ENCODE data around the gene TXNIP.

Gene TXNIP

DNA sequence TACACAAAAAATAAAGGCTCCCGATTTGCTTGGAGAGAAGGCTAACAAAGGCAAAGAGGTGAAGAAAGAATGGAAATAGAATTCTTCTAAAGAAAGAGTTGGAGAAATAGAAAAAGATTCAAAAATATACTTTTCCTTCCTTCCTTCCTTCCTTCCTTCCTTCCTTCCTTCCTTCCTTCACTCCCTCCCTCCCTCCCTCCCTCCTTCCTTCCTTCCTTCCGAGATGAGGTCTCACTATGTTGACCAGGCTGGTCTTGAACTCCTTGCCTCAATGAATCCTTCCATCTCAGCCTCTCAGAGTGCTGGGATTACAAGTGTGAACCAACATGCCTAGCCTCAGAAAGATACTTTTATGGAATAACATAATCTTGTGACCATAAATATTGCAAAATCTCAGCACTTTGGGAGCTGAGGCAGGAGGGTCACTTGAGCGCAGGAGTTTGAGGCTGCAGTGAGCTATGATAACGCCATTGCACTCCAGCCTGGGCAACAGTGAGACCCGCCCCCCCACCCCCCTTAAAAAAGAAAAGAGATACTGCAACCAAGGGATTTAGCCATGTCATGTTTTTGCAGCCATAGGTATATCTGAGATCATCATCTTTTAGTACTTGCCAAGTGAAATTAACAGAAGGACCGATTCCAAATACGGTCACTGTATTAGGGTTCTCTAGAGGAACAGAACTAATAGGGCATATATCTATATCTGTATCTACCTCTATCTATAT lies 26.2 kb upstream of the TXNIP start:
- Histone ChIP-seq H3K27me3 (replicated peaks; ENCODE audit: control insufficient read depth, insufficient read depth, low read length) (peaks cover 11% of the 10 kb centered on the region), H3K36me3 (ENCODE audit: control insufficient read depth, insufficient read depth, low read length, severe bottlenecking) (no peaks in the 10 kb centered on the region), H3K9me3 (ENCODE audit: control insufficient read depth, low read length) (no peaks in the 10 kb centered on the region), H3K4me1 (ENCODE audit: control insufficient read depth, insufficient read depth, low read length) (no peaks in the 10 kb centered on the region), H3K4me3 (ENCODE audit: low read length) (no peak overlapping the region), H3K9ac (ENCODE audit: low read length) (no peak overlapping the region)
- DNase-seq (ENCODE audit: low read depth): no peak

DNA sequence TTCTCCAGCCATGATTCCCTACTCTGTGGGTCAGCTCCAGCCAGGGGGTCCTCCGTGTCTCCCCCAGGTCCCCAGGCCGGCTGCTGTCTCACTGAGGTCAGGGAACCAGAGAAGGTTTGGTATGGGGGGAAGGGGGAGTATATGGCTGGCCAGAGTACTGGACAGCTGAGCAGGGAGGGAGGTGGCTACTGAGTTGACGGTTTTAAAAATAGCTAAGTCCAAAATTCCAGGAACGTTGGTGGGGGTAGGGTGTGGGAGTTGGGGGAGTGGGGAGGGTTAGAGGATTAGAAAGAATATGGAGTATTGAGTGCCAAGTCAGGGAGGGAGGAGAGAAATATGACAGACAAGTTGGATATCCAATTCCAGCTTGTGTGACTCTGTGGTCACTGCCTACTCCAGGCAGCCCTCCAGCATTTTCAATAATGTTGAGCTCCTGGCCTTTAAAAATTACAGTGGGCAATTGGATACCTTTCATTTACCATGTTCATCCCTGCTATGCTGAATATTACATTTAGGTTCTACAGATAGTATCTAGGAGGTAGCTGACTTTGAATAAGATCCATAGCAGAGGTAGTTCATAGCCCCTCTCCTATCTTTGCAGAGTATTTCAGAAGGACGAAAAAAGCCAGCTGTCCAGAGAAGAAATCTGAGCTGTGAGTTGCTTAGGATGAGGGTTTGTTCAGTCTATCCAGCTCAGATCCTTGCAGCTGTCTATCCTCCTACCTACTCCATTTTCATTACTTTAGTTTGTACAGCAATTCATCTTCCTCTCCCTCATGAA lies 25.4 kb upstream of the TXNIP start, which contains the start of gene HJV:
Gene HJV (minus strand): TSS at position 114 of the 781 bp plus-strand sequence. CDS start 1,504 bp downstream, outside the sequence.
- no peak within 1 kb of the TSS for H3K4me3 ChIP-seq (ENCODE audit: low read length)
- DNase-seq (ENCODE audit: low read depth): no peak

DNA sequence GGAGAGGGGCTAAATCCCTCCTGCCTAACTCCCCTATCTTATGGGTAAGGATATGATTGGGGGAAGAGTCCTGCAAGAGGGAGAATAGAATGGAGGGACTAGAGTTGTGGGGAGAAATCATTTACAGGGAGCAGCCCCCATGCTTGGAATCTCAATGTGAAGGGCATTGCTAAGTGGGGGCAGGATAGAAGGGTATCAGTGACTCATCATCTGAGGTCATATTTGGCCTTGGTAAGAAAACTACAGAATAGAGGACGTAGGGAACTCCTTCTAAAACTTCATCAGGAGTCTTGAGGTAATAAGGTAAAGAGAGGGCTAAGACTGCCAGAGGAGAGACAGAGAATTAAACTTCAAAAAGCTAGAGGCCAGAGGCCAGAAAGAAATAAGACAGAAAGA lies 24.7 kb upstream of the TXNIP start:
- peaks cover 11% of the 10 kb centered on the region for H3K27me3 ChIP-seq (replicated peaks; ENCODE audit: control insufficient read depth, insufficient read depth, low read length)

More for the DNA sequence above, 25.4 kb upstream of the TXNIP start, which contains the start of gene HJV:
- no peak within 1 kb of the TSS for H3K9ac ChIP-seq (ENCODE audit: low read length)
- no peaks in the 10 kb centered on the region for H3K4me1 ChIP-seq (ENCODE audit: control insufficient read depth, insufficient read depth, low read length)
- no peaks in the 10 kb centered on the region for H3K9me3 ChIP-seq (ENCODE audit: control insufficient read depth, low read length)
- H3K36me3 ChIP-seq (ENCODE audit: control insufficient read depth, insufficient read depth, low read length, severe bottlenecking): no peaks in the 10 kb centered on the region
- peaks cover 11% of the 10 kb centered on the region for H3K27me3 ChIP-seq (replicated peaks; ENCODE audit: control insufficient read depth, insufficient read depth, low read length)

DNA sequence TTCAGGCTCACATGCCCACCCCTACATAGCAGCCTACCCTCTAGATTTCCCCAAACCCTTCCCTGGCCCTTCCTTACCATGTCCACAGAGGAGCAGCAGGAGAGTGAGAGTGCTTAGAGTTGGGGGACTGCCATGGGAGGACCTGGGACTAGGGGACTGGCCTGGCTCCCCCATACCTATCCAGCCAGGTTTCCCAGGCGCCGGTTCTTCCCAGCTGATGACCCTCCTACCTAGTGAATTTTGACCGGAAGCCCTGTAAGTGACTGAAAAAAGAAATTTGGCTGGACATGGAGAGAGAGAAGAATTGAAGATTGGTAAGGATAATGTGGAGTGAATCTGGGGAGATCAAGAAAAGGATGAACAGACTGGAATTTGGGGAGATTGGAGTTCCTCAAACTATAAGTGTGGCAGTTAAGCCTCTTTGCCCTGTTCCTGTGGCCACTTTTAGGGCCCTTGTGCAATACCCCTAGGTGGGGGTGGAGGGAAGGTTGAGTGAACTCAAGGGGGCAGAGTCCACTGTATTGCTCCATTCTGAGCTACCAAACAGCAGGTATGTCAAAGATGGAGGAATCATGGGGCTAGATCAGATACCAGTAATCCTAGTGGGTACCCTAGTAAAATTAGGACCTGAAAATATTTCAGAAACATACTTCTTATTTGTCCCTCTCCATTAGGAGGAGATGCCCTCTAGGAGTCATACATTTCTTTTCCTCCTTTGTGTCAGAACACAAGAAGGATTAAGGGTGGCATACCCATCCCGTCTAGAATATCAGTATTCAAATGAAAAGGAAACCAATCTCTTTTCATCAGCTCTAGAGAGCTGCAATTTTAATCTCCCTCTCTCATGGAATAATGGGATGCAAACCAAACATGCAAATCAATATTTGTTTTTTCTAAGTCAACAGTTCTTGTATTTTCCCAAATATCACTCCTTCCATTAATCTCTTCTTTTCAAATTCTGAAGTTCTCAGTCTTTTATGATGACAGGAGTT lies 24.0 kb upstream of the TXNIP start:
- no peak for DNase-seq (ENCODE audit: low read depth)
- Histone ChIP-seq H3K4me3 (ENCODE audit: low read length) (no peak overlapping the region), H3K9ac (ENCODE audit: low read length) (no peak overlapping the region), H3K4me1 (ENCODE audit: control insufficient read depth, insufficient read depth, low read length) (no peaks in the 10 kb centered on the region), H3K36me3 (ENCODE audit: control insufficient read depth, insufficient read depth, low read length, severe bottlenecking) (no peaks in the 10 kb centered on the region), H3K27me3 (replicated peaks; ENCODE audit: control insufficient read depth, insufficient read depth, low read length) (peaks cover 11% of the 10 kb centered on the region), H3K9me3 (ENCODE audit: control insufficient read depth, low read length) (no peaks in the 10 kb centered on the region)

More for the DNA sequence above, 24.7 kb upstream of the TXNIP start:
- Histone ChIP-seq H3K9ac (ENCODE audit: low read length) (no peak overlapping the region), H3K4me1 (ENCODE audit: control insufficient read depth, insufficient read depth, low read length) (no peaks in the 10 kb centered on the region), H3K9me3 (ENCODE audit: control insufficient read depth, low read length) (no peaks in the 10 kb centered on the region), H3K36me3 (ENCODE audit: control insufficient read depth, insufficient read depth, low read length, severe bottlenecking) (no peaks in the 10 kb centered on the region), H3K4me3 (ENCODE audit: low read length) (no peak overlapping the region)
- no peak for DNase-seq (ENCODE audit: low read depth)

DNA sequence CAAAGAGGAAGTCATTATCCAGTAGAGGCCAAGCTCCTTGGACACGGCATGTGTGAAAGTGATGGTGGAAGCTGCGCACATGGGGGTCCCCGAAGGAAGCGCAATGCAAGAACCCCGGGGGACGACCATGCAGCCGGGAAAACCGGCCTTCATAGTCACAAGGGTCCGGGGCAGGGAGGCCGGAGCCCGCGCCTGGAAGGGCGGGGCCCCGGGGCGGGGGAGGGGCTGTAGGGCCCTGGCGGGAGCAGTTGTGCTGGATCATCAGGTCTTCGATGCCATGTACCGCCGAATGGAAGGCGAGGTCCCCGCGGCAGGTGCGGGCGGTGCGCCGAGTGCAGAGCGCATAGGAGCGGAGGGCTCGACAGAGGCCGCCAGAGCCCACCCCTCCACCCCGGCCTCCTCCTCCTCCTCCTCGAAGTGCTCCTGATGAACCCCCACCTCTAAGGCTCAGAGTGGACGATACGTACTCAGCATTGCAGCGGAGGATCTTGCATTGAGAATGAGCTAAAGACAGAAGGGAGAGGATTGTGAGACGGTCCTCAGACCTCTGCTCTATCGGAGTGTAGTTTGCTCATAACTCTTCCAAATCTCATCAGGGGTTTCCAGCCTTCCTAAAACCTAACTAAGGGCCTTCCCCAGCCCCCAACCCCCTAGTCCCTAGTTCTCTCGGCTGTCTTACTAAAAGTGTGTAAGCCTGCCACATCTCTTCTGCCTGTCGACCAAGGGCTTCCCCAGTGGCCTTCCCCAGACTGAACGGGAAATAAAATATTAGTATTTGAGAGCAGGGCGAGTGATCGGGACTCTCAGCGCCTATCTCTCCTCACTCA lies 23.1 kb upstream of the TXNIP start:
- Histone ChIP-seq H3K27me3 (replicated peaks; ENCODE audit: control insufficient read depth, insufficient read depth, low read length) (peaks cover 11% of the 10 kb centered on the region), H3K4me1 (ENCODE audit: control insufficient read depth, insufficient read depth, low read length) (no peaks in the 10 kb centered on the region), H3K9me3 (ENCODE audit: control insufficient read depth, low read length) (no peaks in the 10 kb centered on the region), H3K9ac (ENCODE audit: low read length) (no peak overlapping the region), H3K4me3 (ENCODE audit: low read length) (peak overlapping the region; percentile 29), H3K36me3 (ENCODE audit: control insufficient read depth, insufficient read depth, low read length, severe bottlenecking) (no peaks in the 10 kb centered on the region)
- no peak for DNase-seq (ENCODE audit: low read depth)

DNA sequence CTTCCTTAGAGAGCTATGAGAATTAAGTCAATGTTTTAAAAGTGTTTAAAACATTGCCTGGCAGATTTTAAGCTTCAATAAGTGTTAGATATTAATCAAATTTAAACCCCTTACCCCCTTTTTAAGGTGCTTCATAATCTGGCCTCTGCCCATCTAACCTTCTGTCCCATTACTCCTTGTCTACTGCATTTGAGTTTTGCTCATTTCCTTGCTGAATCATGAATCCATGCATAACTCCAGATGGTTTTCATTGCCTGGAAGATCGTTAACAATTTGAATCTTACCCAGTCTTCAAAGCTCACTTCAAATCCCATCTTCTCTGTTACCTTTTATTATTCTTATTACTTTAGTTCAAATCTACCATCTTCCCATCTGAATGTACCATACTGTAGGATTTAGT lies 20.5 kb upstream of the TXNIP start:
- peak; percentile 63 for DNase-seq (ENCODE audit: low read depth)
- peaks cover 11% of the 10 kb centered on the region for H3K27me3 ChIP-seq (replicated peaks; ENCODE audit: control insufficient read depth, insufficient read depth, low read length)
- H3K9ac ChIP-seq (ENCODE audit: low read length): no peak overlapping the region
- H3K36me3 ChIP-seq (ENCODE audit: control insufficient read depth, insufficient read depth, low read length, severe bottlenecking): no peaks in the 10 kb centered on the region
- H3K4me3 ChIP-seq (ENCODE audit: low read length): no peak overlapping the region
- H3K9me3 ChIP-seq (ENCODE audit: control insufficient read depth, low read length): no peaks in the 10 kb centered on the region
- H3K4me1 ChIP-seq (ENCODE audit: control insufficient read depth, insufficient read depth, low read length): peaks cover 2% of the 10 kb centered on the region

DNA sequence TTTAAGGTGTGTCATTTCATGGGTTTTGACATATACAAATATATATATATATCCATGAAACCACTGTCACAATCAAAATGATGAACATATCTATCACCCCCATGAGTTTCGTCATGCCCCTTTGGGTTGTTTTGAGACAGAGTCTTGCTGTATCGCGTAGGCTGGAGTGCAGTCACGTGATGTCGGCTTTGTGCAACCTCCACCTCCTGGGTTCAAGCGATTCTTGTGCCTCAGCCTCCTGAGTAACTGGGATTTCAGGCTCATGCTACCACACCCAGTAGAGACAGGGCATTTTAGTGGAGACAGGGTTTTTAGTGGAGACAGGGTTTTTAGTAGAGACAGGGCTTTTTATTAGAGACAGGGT lies 17.2 kb upstream of the TXNIP start:
- peaks cover 8% of the 10 kb centered on the region for H3K4me1 ChIP-seq (ENCODE audit: control insufficient read depth, insufficient read depth, low read length)
- DNase-seq (ENCODE audit: low read depth): no peak
- no peaks in the 10 kb centered on the region for H3K36me3 ChIP-seq (ENCODE audit: control insufficient read depth, insufficient read depth, low read length, severe bottlenecking)
- H3K9me3 ChIP-seq (ENCODE audit: control insufficient read depth, low read length): no peaks in the 10 kb centered on the region
- no peak overlapping the region for H3K4me3 ChIP-seq (ENCODE audit: low read length)
- no peak overlapping the region for H3K9ac ChIP-seq (ENCODE audit: low read length)
- H3K27me3 ChIP-seq (replicated peaks; ENCODE audit: control insufficient read depth, insufficient read depth, low read length): no peaks in the 10 kb centered on the region

DNA sequence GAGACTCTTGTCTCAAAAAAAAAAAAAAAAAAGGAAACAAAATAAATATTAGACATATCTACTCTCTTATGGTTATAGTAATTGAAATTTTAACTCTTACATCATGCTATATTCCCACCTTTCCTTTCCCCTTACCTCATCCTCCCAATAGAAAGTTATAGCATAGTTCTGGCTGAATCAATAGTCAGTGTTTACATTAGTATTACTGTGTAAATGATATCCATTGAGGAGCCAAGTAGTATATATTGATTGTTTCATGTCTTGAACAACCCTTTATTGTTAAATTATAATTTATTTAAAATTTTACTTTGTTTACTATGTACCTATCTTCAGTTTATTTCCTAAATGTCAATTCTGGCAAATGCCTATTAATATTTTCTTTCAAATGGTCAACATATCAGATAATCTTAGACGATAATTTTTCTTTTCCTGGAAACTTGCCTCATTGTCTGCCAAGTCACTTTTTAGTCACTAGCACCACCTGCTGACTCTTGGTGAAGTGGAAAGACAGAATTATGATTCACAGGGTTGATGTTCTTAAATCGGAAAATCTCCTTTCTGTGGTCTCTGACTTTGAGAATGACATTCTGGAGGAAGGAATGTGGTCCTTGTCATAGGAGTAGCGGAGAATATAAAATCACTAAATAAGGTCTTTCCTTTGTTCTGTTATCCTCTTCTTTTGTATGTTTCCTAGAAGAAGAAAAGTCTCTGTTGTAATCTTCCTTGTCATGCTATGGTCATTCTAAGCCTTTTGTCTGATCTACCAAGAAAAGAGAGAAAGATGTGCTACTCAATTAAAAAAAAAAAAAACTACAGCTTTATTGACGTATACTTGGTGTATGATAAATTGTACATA lies 16.6 kb upstream of the TXNIP start:
- H3K27me3 ChIP-seq (replicated peaks; ENCODE audit: control insufficient read depth, insufficient read depth, low read length): no peaks in the 10 kb centered on the region
- no peak overlapping the region for H3K9ac ChIP-seq (ENCODE audit: low read length)
- H3K4me3 ChIP-seq (ENCODE audit: low read length): no peak overlapping the region
- peaks cover 8% of the 10 kb centered on the region for H3K4me1 ChIP-seq (ENCODE audit: control insufficient read depth, insufficient read depth, low read length)
- peak; percentile 92 for DNase-seq (ENCODE audit: low read depth)
- no peaks in the 10 kb centered on the region for H3K9me3 ChIP-seq (ENCODE audit: control insufficient read depth, low read length)
- no peaks in the 10 kb centered on the region for H3K36me3 ChIP-seq (ENCODE audit: control insufficient read depth, insufficient read depth, low read length, severe bottlenecking)

DNA sequence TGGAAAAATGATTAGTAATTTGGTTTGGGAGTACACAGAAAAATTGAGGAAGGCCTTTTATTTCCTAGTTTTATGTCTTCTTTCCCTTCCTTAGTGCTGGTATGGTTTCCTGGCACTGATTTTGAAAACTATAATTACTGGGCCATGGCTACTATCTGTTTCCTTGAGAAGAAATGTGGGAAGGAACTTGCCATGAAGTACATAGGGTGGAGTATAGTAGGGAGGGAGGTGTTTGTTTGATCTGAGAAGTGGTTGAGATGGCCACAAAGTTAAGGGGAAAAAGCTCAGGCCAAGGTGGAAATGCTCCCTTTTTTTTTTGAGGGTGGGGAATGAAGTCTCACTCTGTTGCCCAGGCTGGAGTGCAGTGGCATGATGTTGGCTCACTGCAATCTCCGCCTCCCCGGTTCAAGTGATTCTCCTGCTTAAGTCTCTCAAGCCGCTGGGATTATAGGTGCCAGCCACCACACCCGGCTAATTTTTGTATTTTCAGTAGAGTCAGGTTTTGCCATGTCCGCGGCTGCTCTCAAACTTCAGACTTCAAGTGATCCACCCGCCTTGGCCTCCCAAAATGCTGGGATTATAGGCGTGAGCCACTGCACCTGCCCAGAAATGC lies 13.9 kb upstream of the TXNIP start:
- H3K9me3 ChIP-seq (ENCODE audit: control insufficient read depth, low read length): no peaks in the 10 kb centered on the region
- H3K4me1 ChIP-seq (ENCODE audit: control insufficient read depth, insufficient read depth, low read length): peaks cover 28% of the 10 kb centered on the region
- no peak for DNase-seq (ENCODE audit: low read depth)
- no peaks in the 10 kb centered on the region for H3K27me3 ChIP-seq (replicated peaks; ENCODE audit: control insufficient read depth, insufficient read depth, low read length)
- H3K36me3 ChIP-seq (ENCODE audit: control insufficient read depth, insufficient read depth, low read length, severe bottlenecking): no peaks in the 10 kb centered on the region
- no peak overlapping the region for H3K9ac ChIP-seq (ENCODE audit: low read length)
- H3K4me3 ChIP-seq (ENCODE audit: low read length): no peak overlapping the region

Data from adipocyte (in vitro differentiated cells).